Vagina (tissue), 2 donors: Measurements from ENCODE around the gene MDGA2.

Experiments
- CTCF ChIP-seq, 3 experiments: fragments of 450-650 bp in 2 of 3; fragments of 200-600 bp in 1 of 3; sonication (generic) in 1 of 3; IDR thresholded peaks; one replicate each; pipeline ENCODE4 v1.5.1; 2017 to 2019; ENCODE audit warnings: antibody characterized with exemption in 3 of 3, mild to moderate bottlenecking in 2 of 3, moderate library complexity in 2 of 3
- POLR2A ChIP-seq, 2 donors: fragments of 450-650 bp; IDR thresholded peaks; one replicate each; pipeline ENCODE4 v1.6.1; 2017; ENCODE audit warnings: antibody characterized with exemption in 2 of 2, mild to moderate bottlenecking in 2 of 2, moderate library complexity in 2 of 2

GRCh38 chr14:47674543-47675465 lies 601 bp downstream of the MDGA2 start:
- no peak for TF ChIP-seq POLR2A (IDR thresholded peaks at IDR 0.05)
- TF ChIP-seq CTCF (IDR thresholded peaks at IDR 0.05), result no peak
